ENCODE measurements around the gene DIAPH2.

DNA sequence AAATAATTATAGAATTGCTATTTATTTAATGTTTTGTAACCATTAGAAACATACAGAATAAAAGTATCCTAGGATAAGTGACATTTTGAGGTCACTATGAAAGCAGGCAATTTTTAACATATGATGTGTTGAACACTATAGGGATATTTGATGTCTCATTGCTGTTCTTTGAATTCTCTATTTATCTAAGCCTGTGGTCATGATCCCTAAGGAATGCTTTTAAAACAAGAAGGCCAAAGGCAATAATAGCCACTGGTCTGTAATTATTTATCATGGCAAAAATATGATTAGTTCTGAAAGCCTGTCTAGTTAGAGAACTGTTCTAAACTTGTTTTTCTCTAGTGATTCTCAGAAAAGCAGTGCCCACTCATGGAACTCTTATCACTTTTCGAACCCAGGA, 385.7 kb downstream of the DIAPH2 start:
- TF ChIP-seq, protein P1, sequence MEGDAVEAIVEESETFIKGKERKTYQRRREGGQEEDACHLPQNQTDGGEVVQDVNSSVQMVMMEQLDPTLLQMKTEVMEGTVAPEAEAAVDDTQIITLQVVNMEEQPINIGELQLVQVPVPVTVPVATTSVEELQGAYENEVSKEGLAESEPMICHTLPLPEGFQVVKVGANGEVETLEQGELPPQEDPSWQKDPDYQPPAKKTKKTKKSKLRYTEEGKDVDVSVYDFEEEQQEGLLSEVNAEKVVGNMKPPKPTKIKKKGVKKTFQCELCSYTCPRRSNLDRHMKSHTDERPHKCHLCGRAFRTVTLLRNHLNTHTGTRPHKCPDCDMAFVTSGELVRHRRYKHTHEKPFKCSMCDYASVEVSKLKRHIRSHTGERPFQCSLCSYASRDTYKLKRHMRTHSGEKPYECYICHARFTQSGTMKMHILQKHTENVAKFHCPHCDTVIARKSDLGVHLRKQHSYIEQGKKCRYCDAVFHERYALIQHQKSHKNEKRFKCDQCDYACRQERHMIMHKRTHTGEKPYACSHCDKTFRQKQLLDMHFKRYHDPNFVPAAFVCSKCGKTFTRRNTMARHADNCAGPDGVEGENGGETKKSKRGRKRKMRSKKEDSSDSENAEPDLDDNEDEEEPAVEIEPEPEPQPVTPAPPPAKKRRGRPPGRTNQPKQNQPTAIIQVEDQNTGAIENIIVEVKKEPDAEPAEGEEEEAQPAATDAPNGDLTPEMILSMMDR (IDR thresholded peaks at IDR 0.05; ENCODE audit: low read depth, low read length, poor library complexity, severe bottlenecking): no peak
- TF ChIP-seq EZH2phosphoT487 (IDR thresholded peaks at IDR 0.05; ENCODE audit: borderline replicate concordance, low read length): no peak

Data from DOHH2 (cell line).